ENCODE results near the gene ARSG. TPM values are rescaled to one million over a fixed set of nuclear protein-coding genes. Genes with fewer than 3 reads are reported as not detected.
A peak's percentile ranks its signal among the peaks of the same experiment; 100 is the strongest.

ARSG gene
- total and polyA plus RNA-seq, 2 donors (not counting 3 experiments of a cell fraction or from before 2014, with no cell fraction given) = 3.9 to 7.0 TPM

DNA sequence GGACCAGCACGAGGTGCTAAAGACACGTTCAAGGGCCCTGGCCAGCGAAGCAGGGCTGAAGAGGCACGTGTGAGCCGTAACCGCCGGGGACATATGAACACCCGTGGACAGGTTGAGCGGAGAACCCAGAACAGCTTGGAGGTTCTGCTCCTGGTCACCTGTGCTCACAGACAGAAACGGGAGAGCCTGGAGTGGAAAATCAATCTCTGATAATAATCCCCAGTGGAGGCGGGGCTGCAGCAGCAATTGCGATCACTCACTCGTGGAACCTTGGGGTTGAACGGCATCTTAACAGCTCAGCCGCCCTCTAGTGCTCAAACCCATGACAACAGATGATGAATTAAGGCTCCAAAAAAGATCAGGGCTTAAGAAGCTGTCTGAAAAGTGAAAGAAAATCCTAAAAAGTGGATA, 140.4 kb downstream of the ARSG start:
- intact Hi-C loops (cut with micrococcal nuclease) (no loop called here), dilution Hi-C loops (cut with MboI; ENCODE audit: extremely low pct_ligation_motif_present, low sequenced_read_pairs) (no loop called here)
- H3K4me3 ChIP-seq (replicated peaks in 1 of 3; ENCODE audit: insufficient read depth in 1 of 3, low read depth in 1 of 3, low read length in 3 of 3) = no peak overlapping the region
- H3K27me3 ChIP-seq (ENCODE audit: control insufficient read depth in 2 of 2, insufficient read depth in 2 of 2, low read length in 2 of 2) = no peaks in the 10 kb centered on the region
- no peak overlapping the region for H3K9ac ChIP-seq (replicated peaks; ENCODE audit: extremely low read depth, insufficient read depth, low read length)
- TF ChIP-seq POLR2AphosphoS5 (IDR thresholded peaks at IDR 0.05; ENCODE audit: insufficient read depth, low read depth, low read length) (no peak), MYC (IDR thresholded peaks at IDR 0.05; ENCODE audit: low read depth, low read length) (no peak), EZH2 (IDR thresholded peaks at IDR 0.05; ENCODE audit: borderline replicate concordance, low read depth, low read length, severe bottlenecking) (no peak), JUN (IDR thresholded peaks at IDR 0.05; ENCODE audit: borderline replicate concordance, insufficient read depth, insufficient read length, low read depth) (no peak), FOS (IDR thresholded peaks at IDR 0.05; ENCODE audit: borderline replicate concordance, insufficient read depth, low read length) (no peak)
- TF ChIP-seq, protein P1, sequence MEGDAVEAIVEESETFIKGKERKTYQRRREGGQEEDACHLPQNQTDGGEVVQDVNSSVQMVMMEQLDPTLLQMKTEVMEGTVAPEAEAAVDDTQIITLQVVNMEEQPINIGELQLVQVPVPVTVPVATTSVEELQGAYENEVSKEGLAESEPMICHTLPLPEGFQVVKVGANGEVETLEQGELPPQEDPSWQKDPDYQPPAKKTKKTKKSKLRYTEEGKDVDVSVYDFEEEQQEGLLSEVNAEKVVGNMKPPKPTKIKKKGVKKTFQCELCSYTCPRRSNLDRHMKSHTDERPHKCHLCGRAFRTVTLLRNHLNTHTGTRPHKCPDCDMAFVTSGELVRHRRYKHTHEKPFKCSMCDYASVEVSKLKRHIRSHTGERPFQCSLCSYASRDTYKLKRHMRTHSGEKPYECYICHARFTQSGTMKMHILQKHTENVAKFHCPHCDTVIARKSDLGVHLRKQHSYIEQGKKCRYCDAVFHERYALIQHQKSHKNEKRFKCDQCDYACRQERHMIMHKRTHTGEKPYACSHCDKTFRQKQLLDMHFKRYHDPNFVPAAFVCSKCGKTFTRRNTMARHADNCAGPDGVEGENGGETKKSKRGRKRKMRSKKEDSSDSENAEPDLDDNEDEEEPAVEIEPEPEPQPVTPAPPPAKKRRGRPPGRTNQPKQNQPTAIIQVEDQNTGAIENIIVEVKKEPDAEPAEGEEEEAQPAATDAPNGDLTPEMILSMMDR (IDR thresholded peaks at IDR 0.05; ENCODE audit: extremely low read depth in 1 of 2, insufficient read depth in 1 of 2, low read depth in 1 of 2, low read length in 2 of 2) = peak; percentile 23 to 32
- TF ChIP-seq, protein P2, sequence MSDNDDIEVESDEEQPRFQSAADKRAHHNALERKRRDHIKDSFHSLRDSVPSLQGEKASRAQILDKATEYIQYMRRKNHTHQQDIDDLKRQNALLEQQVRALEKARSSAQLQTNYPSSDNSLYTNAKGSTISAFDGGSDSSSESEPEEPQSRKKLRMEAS (IDR thresholded peaks at IDR 0.05; ENCODE audit: insufficient read depth, insufficient read length) = no peak
- H3K79me2 ChIP-seq (ENCODE audit: control insufficient read depth, insufficient read depth, low read length) = no peaks in the 10 kb centered on the region
- no peak overlapping the region for H3K27ac ChIP-seq (ENCODE audit: insufficient read depth, low read depth, low read length)
- POLR2A ChIA-PET = no interaction called here
- H3K36me3 ChIP-seq (ENCODE audit: control insufficient read depth in 2 of 2, extremely low read depth in 1 of 2, insufficient read depth in 2 of 2, low read length in 2 of 2) = peaks cover 18 to 55% of the 10 kb centered on the region in 2 experiments
- no peak overlapping the region for H3K4me2 ChIP-seq (ENCODE audit: insufficient read depth, low read length)
- no peak overlapping the region for H2AFZ ChIP-seq (ENCODE audit: low read depth, low read length)
- CTCF ChIA-PET = interaction anchor here (0.6 to 2.2 kb wide), 11 partner anchors 9 to 231 kb away, joined by 3 to 20 read pairs (median 4); partner anchors contain the start of genes AMZ2 and WIPI1
- H3K9me1 ChIP-seq (replicated peaks; ENCODE audit: control insufficient read depth, extremely low read depth, insufficient read depth, low read length) = no peaks in the 10 kb centered on the region
- H4K20me1 ChIP-seq (replicated peaks; ENCODE audit: control insufficient read depth, extremely low read depth, insufficient read depth, low read length) = no peaks in the 10 kb centered on the region
- DNase-seq (ENCODE audit: low read depth, low spot score) = peak; percentile 27
- H3K4me1 ChIP-seq (ENCODE audit: control insufficient read depth, extremely low read depth, insufficient read depth, low read length) = no peaks in the 10 kb centered on the region
- no peaks in the 10 kb centered on the region for H3K9me3 ChIP-seq (replicated peaks; ENCODE audit: control insufficient read depth, insufficient read depth, low read length)
- FAIRE-seq = no peak
- no TSS peak for BruUV-seq (replicated peaks)
